ENCODE measurements around the gene C3orf18. TPM values are rescaled to one million over a fixed set of nuclear protein-coding genes. Genes with fewer than 3 reads are reported as not detected.

The C3orf18 gene
- total and polyA plus RNA-seq, 9 of the 15 experiments (the other 6 are each of a cell fraction or from before 2014, with no cell fraction given): 0.01 to 2.3 (median 0.94) TPM

GRCh38 chr3:50564321-50564720 lies 3.2 kb downstream of the C3orf18 start:
- DNase-seq (ENCODE audit: extremely low read depth in 1 of 4, low spot score in 3 of 4): no peak
- no peak for ATAC-seq
- TF ChIP-seq THRA (IDR thresholded peaks at IDR 0.05): no peak
- TF ChIP-seq SP2 (IDR thresholded peaks at IDR 0.05; ENCODE audit: extremely low read depth, low read depth, low read length, poor library complexity, severe bottlenecking): no peak
- intact Hi-C loops (cut with micrococcal nuclease): no loop called here
- no peak overlapping the region for H3K4me3 ChIP-seq
- FAIRE-seq: no peak
- H4K20me1 ChIP-seq (replicated peaks; ENCODE audit: control insufficient read depth, insufficient read depth, low read length): no peaks in the 10 kb centered on the region
- no peak overlapping the region for H2AFZ ChIP-seq (ENCODE audit: low read depth, low read length)
- ChIA-PET POLR2A (no interaction called here), CTCF (ENCODE audit: low intra/inter-chr PET ratio) (no interaction called here)
- H3K9me3 ChIP-seq (replicated peaks; ENCODE audit: control insufficient read depth, insufficient read depth, low read depth, low read length): no peaks in the 10 kb centered on the region
- in situ Hi-C loops (cut with MboI): no loop called here
- BruUV-seq (replicated peaks): no TSS peak
- WGBS (ENCODE audit: insufficient coverage, low coverage, missing lambda C conversion rate): 0% methylated on average over 1 of the region's 1 CpG
- H3K4me2 ChIP-seq (ENCODE audit: insufficient read depth, low read length): no peak overlapping the region
- no peaks in the 10 kb centered on the region for H3K36me3 ChIP-seq (ENCODE audit: control insufficient read depth, insufficient read depth, low read length)
- H3K9me1 ChIP-seq (ENCODE audit: control insufficient read depth, insufficient read depth, low read length): no peaks in the 10 kb centered on the region
- H3K27me3 ChIP-seq (ENCODE audit: control insufficient read depth in 2 of 2, insufficient read depth in 2 of 2, low read length in 2 of 2): no peaks in the 10 kb centered on the region
- H3K79me2 ChIP-seq (ENCODE audit: control insufficient read depth, insufficient read depth, low read length): no peaks in the 10 kb centered on the region; the same call in 2 of the 3 replicates
- no peak overlapping the region for H3K27ac ChIP-seq (ENCODE audit: extremely low read depth, low read depth, low read length)
- peaks cover 8 to 22% of the 10 kb centered on the region in 2 experiments; a peak in 4 of 5 replicates for H3K4me1 ChIP-seq (replicated peaks in 1 of 2; ENCODE audit: control insufficient read depth in 2 of 2, insufficient read depth in 2 of 2, low read length in 2 of 2)
- H3K9ac ChIP-seq (ENCODE audit: insufficient read depth in 1 of 2, low read depth in 2 of 2, low read length in 2 of 2): no peak overlapping the region

GRCh38 chr3:50563867-50564266 lies 3.7 kb downstream of the C3orf18 start:
- Histone ChIP-seq H4K20me1 (replicated peaks; ENCODE audit: control insufficient read depth, insufficient read depth, low read length) (no peaks in the 10 kb centered on the region), H3K9ac (ENCODE audit: insufficient read depth in 1 of 2, low read depth in 2 of 2, low read length in 2 of 2) (peak overlapping the region in 1 of 2 experiments; percentile 26; a peak in 1 of 4 replicates), H3K27ac (ENCODE audit: extremely low read depth, low read depth, low read length) (no peak overlapping the region), H3K27me3 (ENCODE audit: control insufficient read depth in 2 of 2, insufficient read depth in 2 of 2, low read length in 2 of 2) (no peaks in the 10 kb centered on the region), H2AFZ (ENCODE audit: low read depth, low read length) (no peak overlapping the region), H3K4me2 (ENCODE audit: insufficient read depth, low read length) (no peak overlapping the region), H3K4me3 (no peak overlapping the region), H3K9me3 (replicated peaks; ENCODE audit: control insufficient read depth, insufficient read depth, low read depth, low read length) (no peaks in the 10 kb centered on the region), H3K79me2 (ENCODE audit: control insufficient read depth, insufficient read depth, low read length) (no peaks in the 10 kb centered on the region; the same call in 2 of the 3 replicates), H3K36me3 (ENCODE audit: control insufficient read depth, insufficient read depth, low read length) (no peaks in the 10 kb centered on the region), H3K4me1 (replicated peaks in 1 of 2; ENCODE audit: control insufficient read depth in 2 of 2, insufficient read depth in 2 of 2, low read length in 2 of 2) (peaks cover 8 to 18% of the 10 kb centered on the region in 2 experiments; a peak in 4 of 5 replicates), H3K9me1 (ENCODE audit: control insufficient read depth, insufficient read depth, low read length) (no peaks in the 10 kb centered on the region)
- WGBS (ENCODE audit: insufficient coverage, low coverage, missing lambda C conversion rate): 17% methylated on average over 2 of the region's 2 CpGs
- in situ Hi-C loops (cut with MboI) (no loop called here), intact Hi-C loops (cut with micrococcal nuclease) (no loop called here)
- ChIA-PET POLR2A (no interaction called here), CTCF (ENCODE audit: low intra/inter-chr PET ratio) (no interaction called here)
- DNase-seq (ENCODE audit: extremely low read depth in 1 of 4, low spot score in 3 of 4) (no peak), ATAC-seq (no peak), FAIRE-seq (no peak)
- BruUV-seq (replicated peaks): no TSS peak
- TF ChIP-seq MBD2 (IDR thresholded peaks at IDR 0.05; ENCODE audit: borderline replicate concordance, low read depth) (no peak), CTCF (IDR thresholded peaks at IDR 0.05 in 2 of 3, conservative IDR thresholded peaks at IDR 0.05 in 1 of 3; ENCODE audit: insufficient read depth in 2 of 3, low read depth in 1 of 3, low read length in 3 of 3) (no peak), ZBTB2 (IDR thresholded peaks at IDR 0.05) (no peak), PRPF4 (IDR thresholded peaks at IDR 0.05; ENCODE audit: insufficient read depth, low read depth, low read length, poor library complexity, severe bottlenecking) (no peak), NFATC3 (IDR thresholded peaks at IDR 0.05) (no peak), OTX1 (CRISPR knock-in tag; IDR thresholded peaks at IDR 0.05) (no peak), PATZ1 (CRISPR knock-in tag; IDR thresholded peaks at IDR 0.05; ENCODE audit: borderline replicate concordance) (no peak)
